NCI-H128 (cell line): Measurements from ENCODE around the gene UTS2R.
"Not testable (repeated sequence)": the region's sequence is repeated elsewhere in the genome, so short reads cannot be mapped to it uniquely, and the experiment has no call there.

ENCODE experiments used
- DNase-seq: peaks from one replicate; lab custom pipeline; 2025; ENCODE audit not compliant: unreplicated experiment; lab: John Stamatoyannopoulos, UW

UTS2R gene

GRCh38 chr17:82334204-82334621, 37.4 kb upstream of the UTS2R start:
- DNase-seq = no peak

DNA sequence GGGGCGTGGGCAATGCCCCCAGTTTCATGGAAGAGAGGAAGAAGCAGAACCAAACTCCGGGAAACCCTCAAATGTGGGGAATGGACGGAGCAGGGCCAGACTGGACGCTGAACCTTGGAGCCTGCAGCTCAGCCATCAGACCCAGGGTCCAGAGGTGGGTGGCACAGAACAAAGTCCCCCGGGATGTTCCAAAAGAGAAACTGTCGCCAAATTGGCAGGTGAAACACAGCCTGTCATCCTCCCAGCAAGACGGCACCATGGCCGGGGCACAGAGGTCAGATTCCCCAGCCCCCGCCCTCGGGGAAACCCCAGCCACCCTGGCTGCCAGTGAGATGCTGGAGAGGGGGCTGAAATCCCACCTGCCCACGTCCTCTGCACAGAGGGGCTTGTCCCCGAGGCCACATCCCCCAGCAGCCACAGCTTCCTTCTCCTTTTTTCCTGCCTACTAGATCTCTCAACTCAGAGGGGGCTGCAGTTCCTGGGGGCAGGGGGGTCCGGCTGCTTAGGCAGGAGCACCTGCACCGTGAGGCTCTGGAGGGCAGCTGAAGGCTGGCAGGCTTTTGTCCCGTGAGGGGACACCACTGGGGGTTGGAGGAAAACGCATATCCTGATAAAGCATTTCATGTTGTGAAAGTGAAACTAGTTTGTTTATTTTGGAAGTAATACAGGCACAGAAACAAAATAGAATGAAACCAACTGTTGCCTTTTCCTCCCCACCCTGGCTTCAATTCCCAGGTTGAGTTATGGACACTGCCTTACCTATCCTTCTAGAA, 36.8 kb upstream of the UTS2R start:
- DNase-seq = no peak

DNA sequence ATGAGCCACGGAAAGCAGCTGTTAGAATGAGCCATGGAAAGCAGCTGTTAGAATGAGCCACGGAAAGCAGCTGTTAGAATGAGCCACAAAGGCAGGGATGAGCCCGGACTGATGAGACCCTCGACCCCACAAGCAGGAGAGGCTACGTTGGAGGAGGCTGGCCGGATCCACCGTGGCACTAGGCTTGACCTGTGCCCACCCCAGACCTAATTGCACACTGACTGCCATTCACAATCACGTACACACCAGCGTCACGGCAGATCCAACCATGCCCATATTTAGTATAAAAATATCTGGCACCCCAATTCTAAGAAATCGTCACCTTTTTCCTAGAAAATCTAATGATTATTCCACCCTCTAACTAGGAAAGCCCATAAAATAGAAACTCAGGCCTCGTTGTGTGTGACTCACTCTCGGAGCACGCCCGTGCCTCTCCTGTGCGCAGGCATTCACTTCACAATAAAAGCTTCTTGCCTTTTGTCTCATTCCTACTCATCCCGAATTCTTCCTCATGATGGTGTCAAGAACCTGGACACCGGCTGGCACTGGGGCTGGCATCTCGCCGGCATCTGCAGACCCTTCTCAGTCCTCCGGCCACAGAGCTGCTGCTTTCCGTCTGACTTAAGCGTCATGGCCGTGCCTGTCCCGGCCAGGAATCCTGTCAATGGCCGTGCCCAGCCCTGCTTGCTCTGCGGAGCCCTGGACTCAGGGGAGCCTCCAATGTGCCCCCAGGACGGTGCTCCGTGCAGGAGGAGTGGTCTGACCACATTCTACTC, 32.5 kb upstream of the UTS2R start:
- DNase-seq = no peak

DNA sequence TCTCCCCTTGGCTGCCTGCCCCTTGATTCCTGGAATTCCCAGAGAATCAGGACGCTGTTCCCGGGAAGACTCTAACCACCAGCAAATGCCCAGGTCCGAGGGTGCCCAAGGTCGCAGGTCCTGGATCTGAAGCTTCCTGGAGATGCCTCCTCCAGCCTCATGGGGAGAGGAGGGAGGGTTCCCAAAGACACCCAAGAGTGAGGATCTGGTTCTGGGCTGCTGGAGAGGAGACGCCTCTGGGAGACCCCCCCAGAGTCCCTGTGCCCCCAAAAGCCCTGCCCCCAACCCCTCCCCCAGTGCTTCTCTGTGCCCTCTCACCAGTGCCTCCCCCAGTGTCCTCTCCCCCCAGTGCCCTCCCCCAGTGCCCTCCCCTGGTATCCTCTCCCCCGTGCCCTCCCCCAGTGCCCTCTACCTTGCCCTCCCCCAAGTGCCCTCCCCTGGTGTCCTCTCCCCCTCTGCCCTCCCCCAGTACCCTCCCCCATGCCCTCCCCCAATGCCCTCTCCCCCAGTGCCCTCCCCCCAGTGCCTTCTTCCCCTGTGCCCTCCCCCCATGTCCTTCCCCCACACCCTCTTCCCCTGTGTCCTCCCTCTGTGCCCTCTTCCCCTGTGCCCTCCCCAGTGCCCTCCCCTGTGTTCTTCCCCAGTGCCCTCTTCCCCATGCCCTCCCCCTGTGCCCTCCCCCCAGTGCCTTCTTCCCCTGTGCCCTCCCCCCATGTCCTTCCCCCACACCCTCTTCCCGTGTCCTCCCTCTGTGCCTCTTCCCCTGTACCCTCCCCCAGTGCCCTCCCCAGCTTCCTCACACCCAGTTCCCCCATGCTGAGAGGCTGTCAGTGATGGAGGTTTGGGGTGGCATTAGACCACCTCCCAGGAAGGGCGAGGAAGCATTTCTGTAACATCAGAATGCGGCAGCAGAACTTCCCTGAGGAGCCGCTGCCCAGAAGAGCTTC, 31.7 kb upstream of the UTS2R start:
- DNase-seq = no peak

- DNase-seq = no peak
These were observed 29.0 kb upstream of the UTS2R start for GRCh38 chr17:82342361-82343079.

- DNase-seq = no peak
These were observed 28.0 kb upstream of the UTS2R start for GRCh38 chr17:82343560-82343959.

DNA sequence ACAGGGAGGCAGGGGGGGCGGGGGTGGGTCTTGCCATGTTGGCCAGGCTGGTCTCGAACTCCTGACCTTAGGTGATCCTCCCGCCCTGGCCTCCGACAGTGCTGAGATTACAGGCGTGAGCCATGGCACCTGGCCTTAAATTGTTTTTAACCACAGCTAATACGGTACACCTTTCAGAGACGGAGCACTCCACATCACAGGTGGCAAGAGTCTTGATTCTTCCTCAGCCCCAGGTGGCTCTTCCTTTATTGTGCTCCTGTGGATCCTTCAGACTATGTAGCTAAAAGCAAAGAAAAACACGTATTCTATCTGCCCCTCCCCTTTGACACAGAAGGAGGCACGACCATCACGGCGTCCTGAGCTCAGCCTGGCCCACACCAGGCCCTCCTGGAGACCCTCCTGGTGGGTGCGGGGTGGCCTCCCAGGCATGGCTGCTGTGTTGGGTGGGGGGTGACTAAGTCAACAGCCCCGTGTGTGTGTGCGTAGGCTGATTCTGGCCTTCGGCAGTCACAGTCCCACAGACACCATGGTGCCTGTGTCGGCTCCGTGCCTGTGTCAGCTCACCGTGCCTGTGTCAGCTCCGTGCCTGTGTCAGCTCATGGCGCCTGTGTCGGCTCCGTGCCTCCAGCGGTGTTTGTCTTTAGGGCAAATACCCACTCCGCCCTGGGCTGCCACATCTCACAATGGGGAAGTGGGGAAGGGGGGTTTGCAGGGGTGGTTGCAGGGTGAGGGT, 27.2 kb upstream of the UTS2R start:
- DNase-seq = no peak

- no peak for DNase-seq
These were observed 26.2 kb upstream of the UTS2R start for GRCh38 chr17:82345151-82345976.

GRCh38 chr17:82346342-82347300, 24.9 kb upstream of the UTS2R start:
- DNase-seq = no peak

- DNase-seq = not testable (repeated sequence)
These were observed 23.6 kb upstream of the UTS2R start for GRCh38 chr17:82347994-82348393.

GRCh38 chr17:82348434-82348833, 23.1 kb upstream of the UTS2R start:
- DNase-seq = no peak

DNA sequence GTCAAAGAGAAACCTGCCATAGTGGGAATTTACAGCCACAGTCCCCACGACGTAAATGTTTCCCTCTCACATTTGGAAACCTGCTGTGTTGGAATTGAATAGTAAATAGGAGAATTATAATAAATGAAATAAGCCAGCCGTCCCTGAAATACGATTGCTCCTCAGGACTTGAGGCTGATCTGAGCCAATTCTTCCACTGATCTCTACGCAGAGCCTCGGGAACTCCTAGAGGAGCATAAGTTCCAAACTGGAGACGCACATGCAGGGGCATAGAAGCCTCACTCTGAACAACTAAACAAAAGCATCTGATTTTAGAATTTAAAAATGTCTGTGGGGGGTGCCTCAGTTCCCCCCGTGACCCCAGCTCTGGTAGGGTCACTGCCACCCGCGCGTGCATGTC, 22.7 kb upstream of the UTS2R start:
- DNase-seq = no peak

DNA sequence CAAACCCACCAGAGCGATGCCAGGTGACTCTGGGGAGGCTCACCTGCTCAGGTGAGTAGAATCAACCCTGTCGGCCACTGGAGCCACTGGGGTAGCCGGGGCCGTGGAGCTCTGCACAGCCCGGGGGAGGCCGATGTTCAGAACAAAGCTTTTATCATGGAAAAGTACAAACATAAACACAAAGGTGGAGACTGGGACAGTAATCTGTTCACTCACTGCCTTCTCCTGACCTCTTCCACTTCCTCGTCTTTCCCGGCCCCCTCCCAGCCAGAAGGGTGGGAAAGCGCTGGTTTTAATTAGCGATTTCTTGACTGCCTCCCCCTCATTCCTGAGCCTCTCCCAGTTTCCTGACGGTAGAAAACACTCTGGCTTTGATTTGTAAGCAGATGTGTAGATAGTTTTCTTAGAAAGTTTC, 22.3 kb upstream of the UTS2R start:
- no peak for DNase-seq

- no peak for DNase-seq
These were observed 21.2 kb upstream of the UTS2R start for GRCh38 chr17:82350182-82351030.

DNA sequence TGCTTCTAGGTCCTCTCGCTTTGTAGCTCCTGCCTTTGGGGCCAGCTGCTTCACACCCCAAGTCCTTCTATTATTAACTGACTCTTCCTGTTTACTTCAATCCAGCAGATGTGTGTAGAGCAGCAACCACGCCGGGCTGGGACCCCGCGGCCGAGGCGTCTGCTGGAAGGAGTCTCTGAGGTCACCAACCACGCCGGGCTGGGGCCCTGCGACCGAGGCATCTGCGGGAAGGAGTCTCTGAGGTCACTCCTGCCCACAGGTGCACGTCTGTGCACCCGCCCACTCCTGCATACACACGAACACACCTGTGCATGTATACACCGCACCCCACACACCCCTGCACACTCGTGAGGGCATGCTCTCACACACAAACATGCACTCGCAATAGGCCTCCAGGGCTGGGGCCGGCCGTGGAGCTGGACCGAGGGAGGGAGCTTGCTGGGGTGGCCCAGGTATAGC, 20.3 kb upstream of the UTS2R start:
- DNase-seq = no peak

DNA sequence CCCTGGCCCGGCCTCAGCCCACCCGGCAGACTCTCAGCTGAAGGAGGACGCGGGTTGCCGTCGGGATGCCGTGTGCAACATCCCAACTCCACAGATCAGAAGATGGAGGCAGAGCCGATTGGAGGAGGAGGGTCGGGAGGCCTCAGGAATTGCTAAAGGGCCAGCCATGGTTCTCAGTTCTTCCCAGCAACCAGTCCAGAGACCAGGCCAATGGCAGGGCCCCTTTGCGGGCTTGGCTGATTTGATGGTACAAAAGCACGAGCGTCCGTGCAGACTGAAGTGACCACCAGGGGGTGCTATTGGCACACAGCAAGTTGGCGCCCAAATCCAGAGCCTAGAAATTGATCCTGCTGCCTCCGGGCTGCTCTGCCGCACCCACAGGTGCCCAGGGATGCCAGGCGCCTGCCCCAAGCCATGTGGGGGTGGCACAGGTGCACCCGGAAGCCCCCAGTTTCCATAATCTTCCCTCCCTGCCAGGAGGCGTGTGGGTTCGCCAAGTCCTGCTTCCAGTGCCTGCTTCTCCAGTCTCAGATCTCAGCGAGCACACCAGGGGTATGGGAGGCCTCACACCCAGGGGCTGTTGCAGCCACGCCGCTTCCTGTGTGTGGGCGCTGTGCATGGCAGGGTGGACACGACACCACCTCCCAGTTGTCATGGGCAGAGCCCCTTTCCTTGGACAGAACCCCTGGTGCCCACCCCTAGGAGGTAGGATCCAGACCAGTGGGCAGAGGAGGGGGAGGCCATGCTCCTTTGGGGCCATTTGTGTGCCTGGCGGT, 19.7 kb upstream of the UTS2R start:
- peak; percentile 74 for DNase-seq
